NCI-H1105 treated with DMSO at 0.1 percent for 48 hours (cell line): ENCODE results near the gene MTG1.
"Not testable (repeated sequence)": the region's sequence is repeated elsewhere in the genome, so short reads cannot be mapped to it uniquely, and the experiment has no call there.

ENCODE experiments used
- DNase-seq: peaks from one replicate; lab custom pipeline; 2025; lab: John Stamatoyannopoulos, UW

MTG1 gene

DNA sequence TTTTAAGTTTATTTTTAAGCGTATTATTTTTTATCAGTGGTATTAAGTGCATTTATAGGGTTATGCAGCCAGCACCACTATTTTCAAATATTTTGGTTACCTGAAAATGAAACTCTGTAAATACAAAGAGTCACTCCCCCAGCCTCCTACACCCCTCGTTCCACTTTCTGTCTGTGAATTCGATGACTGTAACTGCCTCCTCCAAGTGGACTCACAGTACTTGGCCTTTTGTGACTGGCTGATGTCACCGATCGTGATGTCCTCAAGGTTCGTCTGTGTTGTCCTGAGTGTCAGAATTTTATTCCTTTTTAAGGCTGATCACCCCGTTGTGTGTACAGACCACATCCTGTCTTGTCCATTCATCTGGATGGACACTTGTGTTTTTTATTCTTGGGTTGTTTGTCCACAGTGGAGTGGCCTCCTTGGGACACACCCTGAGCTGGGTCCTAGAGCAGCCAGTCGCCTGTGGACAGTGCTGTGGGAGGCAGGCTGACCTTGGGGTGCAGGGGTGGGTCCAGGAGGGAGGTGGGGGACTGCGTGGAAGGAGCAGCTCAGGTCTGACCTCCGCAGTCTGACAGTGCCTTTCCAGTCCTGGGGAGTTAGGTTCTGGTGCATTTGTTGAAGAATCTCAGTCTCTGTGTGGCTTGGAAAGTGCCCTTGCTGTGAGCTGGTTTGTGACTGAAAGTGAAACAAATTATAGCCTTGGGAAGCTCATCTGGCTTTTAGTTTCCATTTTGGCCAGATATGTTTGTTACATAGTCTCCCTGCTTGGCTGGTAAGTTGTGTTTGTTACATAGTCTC is 6.9 kb downstream of the MTG1 start:
- no peak for DNase-seq

DNA sequence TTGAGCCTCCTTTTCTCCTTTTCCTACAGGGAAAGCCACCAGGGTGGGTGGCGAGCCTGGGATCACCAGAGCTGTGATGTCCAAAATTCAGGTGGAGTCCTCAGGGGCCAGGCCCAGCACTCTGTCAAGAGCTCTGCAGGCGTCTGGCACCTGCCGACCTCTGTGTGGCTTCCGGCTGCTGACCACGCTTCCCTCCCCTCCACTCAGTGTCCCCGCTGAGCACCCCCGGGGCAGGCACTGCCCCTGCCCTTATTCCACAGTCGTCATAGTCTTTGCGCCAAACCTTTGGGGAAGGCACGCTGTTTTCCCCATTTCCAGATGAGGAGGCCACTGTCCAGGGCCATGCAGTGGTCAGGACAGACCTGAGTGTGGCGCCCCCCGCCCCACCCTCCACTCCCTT is 7.5 kb downstream of the MTG1 start:
- no peak for DNase-seq

GRCh38 chr10:133401981-133402725 is 8.2 kb downstream of the MTG1 start:
- no peak for DNase-seq

- DNase-seq: no peak
These were observed 9.4 kb downstream of the MTG1 start for GRCh38 chr10:133403359-133403758.

- no peak for DNase-seq
These were observed 9.8 kb downstream of the MTG1 start for GRCh38 chr10:133403784-133404183.

- no peak for DNase-seq
These were observed 11.3 kb downstream of the MTG1 start for GRCh38 chr10:133405272-133405671.

DNA sequence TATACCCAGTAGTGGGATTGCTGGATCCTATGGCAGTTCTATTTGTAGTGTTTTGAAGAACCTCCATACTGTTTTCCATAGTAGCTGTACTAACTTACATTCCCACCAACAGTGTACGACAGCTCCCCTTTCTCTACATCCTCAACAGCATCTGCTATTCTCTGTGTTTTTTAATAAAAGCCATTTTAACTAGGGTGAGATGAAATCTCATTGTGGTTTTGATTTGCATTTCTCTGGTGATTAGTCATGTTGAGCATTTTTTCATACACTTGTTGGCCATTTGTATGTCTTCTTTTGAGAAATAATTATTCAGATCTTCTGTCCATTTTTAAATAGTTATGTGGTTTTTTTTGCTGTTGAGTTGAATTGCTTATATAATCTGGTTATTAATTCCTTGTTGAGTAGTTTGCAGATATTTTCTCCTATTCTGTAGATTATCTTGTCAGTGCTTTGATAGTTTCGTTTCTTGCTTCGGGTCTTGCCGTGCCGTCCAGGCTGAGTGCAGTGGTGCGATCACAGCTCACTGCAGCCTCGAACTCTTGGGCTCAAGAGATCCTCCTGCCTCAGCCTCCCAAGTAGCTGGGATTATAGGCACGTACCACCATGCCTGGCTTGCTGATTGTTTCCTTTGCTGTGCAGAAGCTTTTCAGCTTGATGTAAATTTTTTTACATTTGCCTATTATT is 12.0 kb downstream of the MTG1 start:
- no peak for DNase-seq

GRCh38 chr10:133411523-133412380 is 17.8 kb downstream of the MTG1 start:
- DNase-seq: no peak

DNA sequence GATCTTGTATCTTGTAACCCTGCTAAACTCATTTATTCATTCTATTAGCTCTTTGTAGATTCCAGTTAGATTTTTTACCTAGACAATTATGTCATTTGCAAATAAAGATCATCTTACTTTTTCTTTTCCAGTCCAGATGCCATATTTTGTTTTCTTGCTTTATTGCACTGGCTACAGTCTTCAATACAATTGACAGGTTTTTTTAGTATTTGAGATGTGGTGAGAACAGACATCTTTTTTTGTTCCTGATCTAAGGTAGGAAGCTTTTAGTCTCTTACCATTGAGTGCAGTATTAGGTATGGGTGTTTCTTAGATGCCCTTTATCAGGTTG is 18.4 kb downstream of the MTG1 start:
- no peak for DNase-seq

DNA sequence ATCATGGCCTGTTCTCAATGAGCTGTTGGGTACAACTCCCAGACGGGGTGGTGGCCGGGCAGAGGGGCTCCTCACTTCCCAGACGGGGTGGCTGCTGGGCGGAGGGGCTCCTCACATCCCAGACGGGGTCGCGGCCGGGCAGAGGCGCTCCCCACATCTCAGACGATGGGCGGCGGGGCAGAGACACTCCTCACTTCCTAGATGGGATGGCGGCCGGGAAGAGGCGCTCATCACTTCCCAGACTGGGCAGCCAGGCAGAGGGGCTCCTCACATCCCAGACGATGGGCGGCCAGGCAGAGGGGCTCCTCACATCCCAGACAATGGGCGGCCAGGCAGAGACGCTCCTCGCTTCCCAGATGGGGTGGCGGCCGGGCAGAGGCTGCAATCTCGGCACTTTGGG is 20.4 kb downstream of the MTG1 start:
- DNase-seq: not testable (repeated sequence)

- DNase-seq: no peak
These were observed 21.8 kb downstream of the MTG1 start for GRCh38 chr10:133415752-133416151.

- DNase-seq: no peak
These were observed 24.5 kb downstream of the MTG1 start for GRCh38 chr10:133418289-133418993.

DNA sequence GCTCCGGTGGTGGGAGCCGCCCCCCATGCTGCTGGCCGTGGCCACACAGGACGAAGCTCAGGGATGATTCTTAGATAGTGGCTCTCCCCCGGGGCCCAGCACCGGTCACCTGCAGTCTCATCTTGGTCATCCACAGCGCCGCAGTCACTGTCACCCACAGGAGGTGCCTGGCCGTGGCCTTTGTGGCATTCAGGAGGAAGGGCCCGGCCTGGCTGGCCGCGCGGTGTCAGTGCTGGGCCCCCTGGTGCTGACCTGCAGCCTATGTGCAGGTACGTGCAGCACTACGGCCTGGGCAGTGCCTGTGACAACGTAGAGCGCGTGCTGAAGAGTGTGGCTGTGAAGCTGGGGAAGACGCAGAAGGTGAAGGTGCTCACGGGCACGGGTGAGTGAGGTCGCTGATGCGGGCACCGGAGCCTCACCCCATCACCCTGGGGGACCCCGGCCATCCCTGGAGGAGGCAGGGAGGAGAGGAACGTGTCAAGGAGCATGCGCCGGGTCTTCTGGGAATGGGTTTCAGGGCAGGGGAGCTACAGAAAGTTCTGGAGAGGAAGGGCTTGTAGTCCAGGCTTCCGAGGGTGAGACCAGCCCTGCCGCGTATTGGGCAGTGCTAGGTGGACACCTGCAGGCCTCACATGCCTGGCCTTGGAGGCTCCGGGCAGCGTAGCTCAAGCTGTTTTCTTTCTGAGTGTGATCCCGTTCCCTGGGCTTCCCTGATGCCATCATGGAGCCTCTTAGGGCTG is 25.4 kb downstream of the MTG1 start:
- no peak for DNase-seq

GRCh38 chr10:133420028-133420427 is 26.1 kb downstream of the MTG1 start:
- no peak for DNase-seq

DNA sequence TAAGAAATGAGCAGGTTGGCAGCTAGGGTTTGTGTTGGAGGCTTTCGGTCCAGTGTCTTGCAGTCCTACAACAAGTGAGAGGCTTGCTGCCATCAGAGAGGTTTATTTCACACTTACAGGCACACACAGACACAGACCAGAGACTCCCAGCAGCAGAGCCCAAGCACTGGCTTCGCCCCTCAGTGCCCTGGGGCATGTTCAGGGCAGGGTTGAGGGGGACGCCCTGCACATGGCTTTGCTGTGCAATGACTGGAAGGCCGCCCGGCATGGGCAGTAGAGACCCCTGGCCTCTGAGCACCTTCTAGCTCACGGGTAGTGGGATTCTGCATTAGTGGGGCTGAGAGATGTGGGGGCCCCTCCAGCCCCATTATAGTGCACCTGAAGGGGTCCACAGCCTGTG is 26.6 kb downstream of the MTG1 start:
- no peak for DNase-seq

DNA sequence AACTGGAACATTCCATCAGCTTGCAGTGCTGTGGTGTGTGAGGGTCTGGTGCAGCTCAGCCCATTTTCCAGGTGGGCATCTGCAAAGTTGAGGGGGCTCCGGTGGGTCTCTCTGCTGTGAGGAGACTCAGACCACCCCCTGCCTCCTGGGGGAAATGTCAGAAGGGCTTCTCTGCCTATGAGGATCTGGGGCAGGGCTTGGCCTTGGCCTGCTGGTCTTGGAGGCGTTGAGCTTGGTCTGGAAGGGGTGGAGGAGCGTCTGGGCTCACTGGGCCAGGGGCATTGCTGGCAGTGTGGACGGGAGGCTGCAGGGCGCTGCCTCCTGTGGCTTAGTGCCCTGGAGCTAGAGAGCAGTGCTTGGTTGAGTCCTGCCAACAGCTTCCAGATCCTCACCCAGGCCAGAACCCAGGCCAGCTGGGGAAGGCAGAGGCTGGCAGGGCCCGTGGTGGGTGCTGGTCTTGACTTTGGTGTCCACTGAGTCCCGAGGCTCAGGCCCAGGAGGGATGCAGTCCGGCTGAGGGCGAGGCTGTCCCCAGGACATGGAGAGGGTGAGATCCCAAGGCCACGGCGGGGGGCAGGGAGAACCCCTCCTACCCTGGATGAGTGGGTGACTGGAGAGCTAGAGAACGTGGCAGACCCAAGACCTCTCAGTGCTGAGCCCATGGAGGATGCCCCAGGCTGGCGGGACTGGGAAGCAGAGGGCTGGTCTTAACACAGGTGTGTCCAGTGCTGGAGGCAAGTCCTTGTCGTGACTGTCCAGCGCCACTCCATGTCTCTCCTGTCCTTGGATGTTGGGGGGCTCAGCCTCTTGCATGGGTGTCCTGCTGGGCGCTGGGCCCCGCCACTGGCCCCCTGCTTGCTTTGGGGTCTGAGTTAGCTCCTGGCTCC is 27.6 kb downstream of the MTG1 start:
- no peak for DNase-seq

DNA sequence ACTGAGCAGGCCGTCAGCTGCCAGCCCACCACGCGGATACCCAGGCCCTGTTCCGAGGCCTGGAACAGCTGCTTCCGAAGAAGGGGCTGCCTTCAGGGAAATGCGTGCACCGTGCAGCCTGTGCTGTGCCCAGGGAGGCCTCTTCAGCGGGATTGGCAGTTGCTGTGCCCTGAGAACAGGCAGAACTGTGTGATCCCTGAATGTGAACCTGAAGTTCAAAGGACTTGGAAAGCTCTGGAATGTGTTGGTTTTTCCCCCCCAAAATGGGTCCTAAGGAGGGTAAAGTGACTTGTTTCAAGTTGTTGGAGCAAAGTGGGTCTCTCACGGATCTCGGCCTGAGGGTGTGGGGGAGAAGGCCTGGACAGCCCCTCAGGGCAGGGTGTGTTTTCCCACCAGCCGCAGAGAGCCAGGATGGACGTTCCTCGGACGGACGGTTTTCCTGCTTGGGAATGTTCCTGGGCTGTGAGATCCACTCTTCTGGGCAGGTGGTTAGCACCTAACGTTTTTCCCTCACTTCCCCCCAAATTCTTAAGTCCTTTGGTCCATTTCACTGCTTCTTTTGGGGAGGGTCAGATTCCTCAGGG is 28.4 kb downstream of the MTG1 start:
- no peak for DNase-seq

- no peak for DNase-seq
These were observed 29.1 kb downstream of the MTG1 start for GRCh38 chr10:133422807-133423771.
